IMR-90 (cell line): ENCODE data around the gene EEF1AKMT1. TPM values are rescaled to one million over a fixed set of nuclear protein-coding genes. Genes with fewer than 3 reads are reported as not detected.

ENCODE experiments used
- ATAC-seq: fragments of 200-7000 bp; cut with Tn5 transposase; 2 replicates; pipeline ENCODE4 v1.9.1; 2020; ENCODE audit warnings: low read depth, mild to moderate bottlenecking, moderate library complexity
- BruUV-seq: library from RNA; stranded (reverse); fragments of 400-500 nt; replicated peaks from 2 replicates; lab custom pipeline; 2021; lab: Mats Ljungman, UMichigan
- CTCF ChIA-PET: fragments of 300-600 bp; formaldehyde crosslinking; extraction: SDS; loops from one replicate; lab custom pipeline; 2021; ENCODE audit warnings: antibody characterized with exemption; lab: Yijun Ruan, JAX
- POLR2A ChIA-PET: fragments of 300-600 bp; sonication (Branson Sonifier 250); formaldehyde crosslinking; loops from one replicate; lab custom pipeline; 2022; ENCODE audit warnings: antibody characterized with exemption; ENCODE audit not compliant: unreplicated experiment; lab: Charles Lee
- DNase-seq: peaks from one replicate; pipeline ENCODE4 v3.0.0; 2013
- H2AFZ ChIP-seq: replicated peaks from 2 replicates; pipeline ENCODE3; 2013; ENCODE audit warnings: low read length, mild to moderate bottlenecking; ENCODE audit not compliant: poor library complexity
- H2AK5ac ChIP-seq: 2 replicates; pipeline ENCODE4 v1.6.1; 2013; ENCODE audit warnings: low read depth, low read length, inconsistent platforms
- H2AK9ac ChIP-seq: replicated peaks from 2 replicates; pipeline ENCODE3; 2013; ENCODE audit warnings: mild to moderate bottlenecking, low read depth, low read length, moderate library complexity; ENCODE audit not compliant: poor library complexity
- H2BK120ac ChIP-seq: 2 replicates; pipeline ENCODE4 v1.6.1; 2013; ENCODE audit warnings: low read depth, low read length, inconsistent platforms
- H2BK15ac ChIP-seq: 3 replicates; pipeline ENCODE4 v1.6.1; 2013; ENCODE audit warnings: low read depth, low read length, inconsistent platforms
- H2BK20ac ChIP-seq: 2 replicates; pipeline ENCODE4 v1.6.1; 2013; ENCODE audit warnings: low read depth, mild to moderate bottlenecking, inconsistent platforms, low read length, moderate library complexity
- H2BK5ac ChIP-seq: 2 replicates; pipeline ENCODE4 v1.6.1; 2013; ENCODE audit warnings: mild to moderate bottlenecking, low read depth, low read length, inconsistent platforms; ENCODE audit not compliant: poor library complexity, severe bottlenecking
- H3K14ac ChIP-seq: replicated peaks from 2 replicates; pipeline ENCODE4 v1.6.1; 2013; ENCODE audit warnings: low read depth, low read length, inconsistent platforms
- H3K18ac ChIP-seq: 2 replicates; pipeline ENCODE4 v1.6.1; 2013; ENCODE audit warnings: low read depth, low read length, control low read depth
- H3K23ac ChIP-seq: 2 replicates; pipeline ENCODE4 v1.6.1; 2013; ENCODE audit warnings: low read depth, low read length, inconsistent platforms
- H3K27ac ChIP-seq: 2 replicates; pipeline ENCODE4 v1.5.1; 2013; ENCODE audit warnings: mild to moderate bottlenecking, control low read depth, low read length; ENCODE audit not compliant: insufficient read depth
- H3K27me3 ChIP-seq: 2 replicates; pipeline ENCODE4 v1.6.1; 2013; ENCODE audit warnings: low read length; ENCODE audit not compliant: control insufficient read depth, insufficient read depth
- H3K36me3 ChIP-seq: 2 replicates; pipeline ENCODE4 v1.6.1; 2013; ENCODE audit warnings: low read length, mixed read lengths; ENCODE audit not compliant: control insufficient read depth, insufficient read depth
- H3K4ac ChIP-seq: 2 replicates; pipeline ENCODE4 v1.6.1; 2013; ENCODE audit warnings: low read depth, low read length, inconsistent platforms
- H3K4me1 ChIP-seq: 2 replicates; pipeline ENCODE4 v1.6.1; 2013; ENCODE audit warnings: low read length, mixed read lengths; ENCODE audit not compliant: control insufficient read depth, insufficient read depth
- H3K4me2 ChIP-seq: 2 replicates; pipeline ENCODE4 v1.6.1; 2013; ENCODE audit warnings: low read depth, mild to moderate bottlenecking, control low read depth, low read length, moderate library complexity
- H3K4me3 ChIP-seq: 2 replicates; pipeline ENCODE4 v1.5.1; 2013; ENCODE audit warnings: low read depth, mild to moderate bottlenecking, control low read depth, low read length, moderate library complexity; ENCODE audit not compliant: insufficient read depth
- H3K56ac ChIP-seq: 2 replicates; pipeline ENCODE4 v1.6.1; 2013; ENCODE audit warnings: low read length, inconsistent platforms; ENCODE audit not compliant: insufficient read depth; ENCODE audit errors: extremely low read depth
- H3K79me1 ChIP-seq, 2 experiments: 2 replicates each; pipeline ENCODE4 v1.6.1; 2013; ENCODE audit warnings: low read length in 2 of 2, inconsistent platforms in 1 of 2, low read depth in 1 of 2
- H3K9ac ChIP-seq: 2 replicates; pipeline ENCODE4 v1.6.1; 2013; ENCODE audit warnings: low read depth, low read length, control low read depth
- H3K9me1 ChIP-seq: 2 replicates; pipeline ENCODE4 v1.6.1; 2013; ENCODE audit warnings: low read length, inconsistent platforms; ENCODE audit not compliant: insufficient read depth
- H3K9me3 ChIP-seq: 2 replicates; pipeline ENCODE4 v1.6.1; 2013; ENCODE audit warnings: low read length; ENCODE audit not compliant: control insufficient read depth, insufficient read depth
- H4K20me1 ChIP-seq: 2 replicates; pipeline ENCODE4 v1.6.1; 2013; ENCODE audit warnings: low read length, inconsistent platforms; ENCODE audit not compliant: insufficient read depth
- H4K5ac ChIP-seq: 2 replicates; pipeline ENCODE4 v1.6.1; 2013; ENCODE audit warnings: mild to moderate bottlenecking, low read depth, low read length, control low read depth
- H4K8ac ChIP-seq, 2 experiments: 2 replicates each; pipeline ENCODE4 v1.6.1; 2013; ENCODE audit warnings: low read depth in 2 of 2, low read length in 2 of 2, control low read depth in 1 of 2, inconsistent platforms in 1 of 2
- H4K91ac ChIP-seq: 2 replicates; pipeline ENCODE4 v1.6.1; 2013; ENCODE audit warnings: low read depth, low read length, inconsistent platforms; ENCODE audit not compliant: insufficient read depth
- BHLHE40 ChIP-seq: fragments of 150-350 bp; IDR thresholded peaks from 2 replicates; pipeline ENCODE4 v1.6.1; 2016; ENCODE audit warnings: mild to moderate bottlenecking, low read depth, low read length
- CEBPB ChIP-seq: IDR thresholded peaks from 2 replicates; pipeline ENCODE4 v1.6.1; 2012; ENCODE audit warnings: low read depth, low read length, improper control_type of control experiment
- CHD1 ChIP-seq: IDR thresholded peaks from 2 replicates; pipeline ENCODE4 v1.6.1; 2012; ENCODE audit warnings: low read depth, low read length, improper control_type of control experiment
- MAFK ChIP-seq: IDR thresholded peaks from 2 replicates; pipeline ENCODE4 v1.6.1; 2012; ENCODE audit warnings: low read depth, low read length, improper control_type of control experiment
- RAD21 ChIP-seq: IDR thresholded peaks from 2 replicates; pipeline ENCODE4 v1.6.1; 2012; ENCODE audit warnings: low read length, improper control_type of control experiment
- RCOR1 ChIP-seq: IDR thresholded peaks from 2 replicates; pipeline ENCODE4 v1.6.1; 2012; ENCODE audit warnings: mild to moderate bottlenecking, low read length, improper control_type of control experiment; ENCODE audit not compliant: insufficient replicate concordance
- SMC3 ChIP-seq: fragments of 150-350 bp; IDR thresholded peaks from 2 replicates; pipeline ENCODE4 v1.6.1; 2016; ENCODE audit warnings: low read depth, mild to moderate bottlenecking, antibody characterized with exemption, low read length, moderate library complexity
- WGBS, 2 experiments: methylation state at CpG; one replicate each; pipeline versions ENCODE4 v1.1.5 to v1.1.7; 2013; ENCODE audit warnings: missing lambda C conversion rate in 2 of 2; ENCODE audit not compliant: insufficient read length in 1 of 2; ENCODE audit errors: extremely low coverage in 2 of 2; 5-methylcytosine and 5-hydroxymethylcytosine counted together
- dilution Hi-C: fragments of 300-500 bp; cut with HindIII; formaldehyde crosslinking; loops from one replicate; pipeline ENCODE4 v1.14.3; 2018; ENCODE audit warnings: low sequenced_read_pairs; ENCODE audit not compliant: unreplicated experiment
- in situ Hi-C: fragments of 300-500 bp; cut with MboI; formaldehyde crosslinking; loops from 3 replicates; pipeline ENCODE4 v1.14.3; 2019; ENCODE audit warnings: low sequenced_read_pairs, inconsistent platforms, mixed read lengths
- intact Hi-C: fragments of 100-400 bp; cut with micrococcal nuclease; formaldehyde crosslinking; loops from 2 replicates; pipeline ENCODE4 v1.10.0; 2022
- polyA plus RNA-seq, 3 experiments: library from polyadenylated mRNA; depleted of rRNA; stranded (reverse); fragments of >200 nt; gene quantifications; 2 replicates each; pipeline ENCODE4 v1.2.3, GENCODE V29; 2012; ENCODE audit warnings: low replicate concordance in 1 of 3
- total RNA-seq: library from RNA; depleted of rRNA; stranded (reverse); fragments of >200 nt; gene quantifications from 2 replicates; pipeline ENCODE4 v1.2.3, GENCODE V29; 2012

EEF1AKMT1 gene
- total and polyA plus RNA-seq, 2 of the 4 experiments (the other 2 are of a cell fraction), result 10.0 to 10.6 TPM

DNA sequence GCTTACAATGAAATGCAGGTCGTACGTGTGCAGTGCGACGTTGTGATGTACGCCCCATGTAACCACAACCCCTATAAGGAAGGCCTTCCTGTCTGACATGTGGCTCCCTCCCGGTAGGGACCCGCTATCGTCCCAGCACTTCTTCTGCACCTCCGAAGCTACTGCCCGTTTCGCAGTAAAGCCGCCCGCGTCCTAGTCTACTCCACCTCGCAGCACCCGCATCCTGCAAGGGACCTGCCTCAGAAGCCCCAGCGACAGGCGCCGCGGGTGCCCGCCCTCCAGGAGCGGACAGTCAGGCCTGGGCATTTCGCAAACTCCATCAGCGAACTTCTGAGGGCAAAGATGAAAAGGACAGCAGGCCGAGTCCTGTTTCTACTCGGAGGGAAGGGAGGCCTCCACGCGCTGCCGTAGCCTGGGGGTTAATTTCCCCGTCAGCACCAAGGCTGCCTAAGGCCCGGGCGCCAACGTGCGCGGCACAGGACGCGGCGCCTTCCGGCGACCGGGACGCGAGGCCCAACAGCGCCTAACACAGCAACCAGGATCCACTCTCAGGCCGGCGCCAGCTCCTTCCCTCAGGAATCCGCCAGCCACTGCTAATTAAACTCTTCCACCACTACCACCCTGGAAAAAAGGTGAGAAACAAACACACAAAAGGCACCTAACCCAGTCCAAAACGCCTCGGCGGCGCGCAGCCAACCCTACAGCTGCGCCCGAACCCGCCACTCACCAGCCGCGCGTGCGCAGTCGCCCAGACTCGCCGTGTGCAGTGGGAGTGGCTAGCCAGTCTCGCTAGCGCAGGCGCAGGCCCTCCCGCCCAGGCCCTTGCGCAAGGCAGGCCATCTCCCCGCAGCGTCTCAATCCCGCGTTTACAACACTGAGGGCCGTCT, at the start of gene EEF1AKMT1 (continued):
- TF ChIP-seq BHLHE40 (no peak), CHD1 (no peak), SMC3 (no peak), RAD21 (no peak), RCOR1 (no peak), CEBPB (peak; percentile 100)

DNA sequence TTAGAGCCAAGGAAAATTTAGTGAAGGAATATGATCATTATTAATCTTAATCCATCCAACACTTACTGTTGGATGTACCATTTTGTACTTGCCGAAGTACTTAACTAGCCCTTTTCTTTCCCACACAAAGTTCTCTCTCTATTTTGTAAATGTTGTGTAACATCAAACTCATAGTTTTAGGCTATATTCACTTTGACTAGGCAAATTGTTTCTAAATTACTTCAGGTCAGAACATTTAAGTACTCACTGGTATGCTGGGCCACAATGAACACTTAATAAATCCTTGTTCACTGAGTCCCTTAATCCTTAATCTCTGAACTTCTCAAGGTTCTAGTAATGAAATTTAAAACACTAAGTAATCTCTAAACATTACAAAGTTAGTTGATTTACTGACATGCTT, 49.3 kb upstream of the EEF1AKMT1 start:
- POLR2A ChIA-PET, result no interaction called here
- Histone ChIP-seq H3K9me1 (no peaks in the 10 kb centered on the region; the same call in 1 of the 2 replicates), H3K9me3 (no peaks in the 10 kb centered on the region), H2BK120ac (no peak overlapping the region), H3K14ac (no peak overlapping the region), H2BK15ac (no peak overlapping the region), H3K18ac (no peak overlapping the region), H3K4me1 (peaks cover 7% of the 10 kb centered on the region), H2AK5ac (no peak overlapping the region), H4K91ac (no peak overlapping the region), H3K9ac (no peak overlapping the region), H2BK20ac (no peak overlapping the region), H3K4ac (no peak overlapping the region), H3K23ac (no peak overlapping the region), H3K79me1 (peaks cover 7 to 11% of the 10 kb centered on the region in 2 experiments; a peak in 2 of 4 replicates), H3K36me3 (no peaks in the 10 kb centered on the region), H2AK9ac (no peak overlapping the region), H4K8ac (no peak overlapping the region), H2BK5ac (peak overlapping the region; percentile 19), H3K27me3 (no peaks in the 10 kb centered on the region), H4K5ac (no peak overlapping the region), H3K4me3 (no peak overlapping the region), H2AFZ (no peak overlapping the region), H3K27ac (no peak overlapping the region), H3K56ac (no peak overlapping the region), H3K4me2 (no peak overlapping the region), H4K20me1 (peaks cover 3% of the 10 kb centered on the region; the same call in 1 of the 2 replicates)
- in situ Hi-C loops, result no loop called here
- dilution Hi-C loops, result no loop called here
- intact Hi-C loops, result loop anchor here (10.0 kb wide), 1 partner anchor 628 kb away; the partner anchor contains the start of gene GJB2
- no peak for ATAC-seq
- TF ChIP-seq CEBPB (peak; percentile 36), MAFK (no peak)
- WGBS, 2 experiments, result no CpG with 5 or more reads among the region's 1 CpG
- CTCF ChIA-PET, result no interaction called here
- peak; percentile 22 for DNase-seq
- no TSS peak for BruUV-seq
